Ecto neural progenitor cell (in vitro differentiated cells): ENCODE measurements around the gene SEMA3E.
"Not testable (repeated sequence)": the region's sequence is repeated elsewhere in the genome, so short reads cannot be mapped to it uniquely, and the experiment has no call there.

Source experiments
- DNase-seq: peaks from one replicate; pipeline ENCODE4 v3.0.0-alpha.2; 2018; ENCODE audit warnings: low spot score

SEMA3E gene

GRCh38 chr7:83648464-83649241 is at the start of gene SEMA3E:
Gene SEMA3E, minus strand, starts transcription at chr7:83649139.
- peak; percentile 57 for DNase-seq

GRCh38 chr7:83697804-83698530 is 49.0 kb upstream of the SEMA3E start:
- DNase-seq, result no peak

GRCh38 chr7:83696101-83696500 is 47.2 kb upstream of the SEMA3E start:
- no peak for DNase-seq

- DNase-seq, result no peak
Measured at GRCh38 chr7:83695128-83695960, 46.4 kb upstream of the SEMA3E start.

GRCh38 chr7:83693256-83693655 is 44.3 kb upstream of the SEMA3E start:
- no peak for DNase-seq

GRCh38 chr7:83691095-83691494 is 42.2 kb upstream of the SEMA3E start:
- DNase-seq, result no peak

GRCh38 chr7:83689855-83690254 is 40.9 kb upstream of the SEMA3E start:
- DNase-seq, result no peak

GRCh38 chr7:83686416-83686815 is 37.5 kb upstream of the SEMA3E start:
- DNase-seq, result no peak

GRCh38 chr7:83684928-83685327 is 36.0 kb upstream of the SEMA3E start:
- no peak for DNase-seq

GRCh38 chr7:83681200-83681778 is 32.4 kb upstream of the SEMA3E start:
- DNase-seq, result no peak

- DNase-seq, result no peak
Measured at GRCh38 chr7:83677180-83677866, 28.4 kb upstream of the SEMA3E start.

- not testable (repeated sequence) for DNase-seq
Measured at GRCh38 chr7:83673291-83673690, 24.4 kb upstream of the SEMA3E start.

- DNase-seq, result no peak
Measured at GRCh38 chr7:83672157-83672556, 23.2 kb upstream of the SEMA3E start.

GRCh38 chr7:83663131-83663530 is 14.2 kb upstream of the SEMA3E start:
- no peak for DNase-seq

- DNase-seq, result no peak
Measured at GRCh38 chr7:83658126-83658525, 9.2 kb upstream of the SEMA3E start.

GRCh38 chr7:83655951-83656556 is 7.1 kb upstream of the SEMA3E start:
- no peak for DNase-seq

- DNase-seq, result no peak
Measured at GRCh38 chr7:83652481-83652880, 3.5 kb upstream of the SEMA3E start.

GRCh38 chr7:83649701-83650100 is 762 bp upstream of the SEMA3E start:
- DNase-seq, result no peak

- no peak for DNase-seq
Measured at GRCh38 chr7:83646027-83646426, 2.9 kb downstream of the SEMA3E start.

GRCh38 chr7:83643739-83644138 is 5.2 kb downstream of the SEMA3E start:
- DNase-seq, result no peak

GRCh38 chr7:83643012-83643411 is 5.9 kb downstream of the SEMA3E start:
- DNase-seq, result no peak
